ENCODE measurements around the gene ATG10. TPM values are rescaled to one million over a fixed set of nuclear protein-coding genes. Genes with fewer than 3 reads are reported as not detected.

Gene ATG10
- total and polyA plus RNA-seq, 2 of the 8 experiments (the other 6 are each of a cell fraction or from before 2014, with no cell fraction given) = 3.7 to 8.8 TPM

GRCh38 chr5:82022499-82022898 is 50.7 kb downstream of the ATG10 start:
- H3K23me2 ChIP-seq (ENCODE audit: low read depth, low read length) = no peaks in the 10 kb centered on the region
- no peak overlapping the region for H2BK12ac ChIP-seq (ENCODE audit: low read depth, low read length)
- peaks cover 0 to 11% (median 6%) of the 10 kb centered on the region in 4 experiments; a peak in 4 of 7 replicates for H3K4me1 ChIP-seq (replicated peaks in 1 of 4; ENCODE audit: control insufficient read depth in 3 of 4, insufficient read depth in 4 of 4, low read length in 3 of 4)
- peaks cover 0 to 1% (median 0%) of the 10 kb centered on the region in 4 experiments; a peak in 1 of 7 replicates for H3K27me3 ChIP-seq (replicated peaks in 1 of 4; ENCODE audit: control insufficient read depth in 3 of 4, extremely low read depth in 1 of 4, insufficient read depth in 3 of 4, low read length in 3 of 4)
- no peak overlapping the region for H3K23ac ChIP-seq (ENCODE audit: insufficient read length)
- no peak overlapping the region for H2BK15ac ChIP-seq (ENCODE audit: low read length)
- H3K4ac ChIP-seq (replicated peaks; ENCODE audit: insufficient read length, low read depth, low read length) = no peak overlapping the region
- no peak overlapping the region for H3K14ac ChIP-seq (ENCODE audit: insufficient read length)
- TF ChIP-seq, protein P1, sequence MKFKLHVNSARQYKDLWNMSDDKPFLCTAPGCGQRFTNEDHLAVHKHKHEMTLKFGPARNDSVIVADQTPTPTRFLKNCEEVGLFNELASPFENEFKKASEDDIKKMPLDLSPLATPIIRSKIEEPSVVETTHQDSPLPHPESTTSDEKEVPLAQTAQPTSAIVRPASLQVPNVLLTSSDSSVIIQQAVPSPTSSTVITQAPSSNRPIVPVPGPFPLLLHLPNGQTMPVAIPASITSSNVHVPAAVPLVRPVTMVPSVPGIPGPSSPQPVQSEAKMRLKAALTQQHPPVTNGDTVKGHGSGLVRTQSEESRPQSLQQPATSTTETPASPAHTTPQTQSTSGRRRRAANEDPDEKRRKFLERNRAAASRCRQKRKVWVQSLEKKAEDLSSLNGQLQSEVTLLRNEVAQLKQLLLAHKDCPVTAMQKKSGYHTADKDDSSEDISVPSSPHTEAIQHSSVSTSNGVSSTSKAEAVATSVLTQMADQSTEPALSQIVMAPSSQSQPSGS (IDR thresholded peaks at IDR 0.05; ENCODE audit: low read length) = no peak
- TF ChIP-seq YY1 (IDR thresholded peaks at IDR 0.05; ENCODE audit: low read depth, low read length) (no peak), SP2 (IDR thresholded peaks at IDR 0.05; ENCODE audit: low read length) (no peak), POU5F1 (IDR thresholded peaks at IDR 0.05; ENCODE audit: low read depth, low read length) (no peak), FOSL1 (IDR thresholded peaks at IDR 0.05; ENCODE audit: insufficient read depth, low read depth, low read length) (no peak), EGR1 (IDR thresholded peaks at IDR 0.05; ENCODE audit: borderline replicate concordance, low read depth, low read length) (no peak)
- no peak overlapping the region for H2BK20ac ChIP-seq (ENCODE audit: low read length)
- 86% methylated on average over 1 of the region's 1 CpG; no CpG with 5 or more reads in 1 of the 2 experiments for WGBS, 2 experiments (ENCODE audit: extremely low coverage in 1 of 2, insufficient coverage in 1 of 2, insufficient read length in 1 of 2, insufficient replicate concordance in 2 of 2, low coverage in 1 of 2, low lambda C conversion rate in 2 of 2, missing lambda C conversion rate in 1 of 2)
- no peak overlapping the region for H2AFZ ChIP-seq (ENCODE audit: low read length)
- no peak overlapping the region for H3K4me2 ChIP-seq (ENCODE audit: insufficient read depth in 1 of 2, low read depth in 2 of 2, low read length in 2 of 2)
- H3K79me2 ChIP-seq (ENCODE audit: control insufficient read depth in 1 of 2, insufficient read depth in 2 of 2, low read length in 2 of 2) = no peaks in the 10 kb centered on the region
- no peak overlapping the region for H3K56ac ChIP-seq (replicated peaks; ENCODE audit: insufficient read length, low read depth, low read length)
- H4K8ac ChIP-seq (ENCODE audit: extremely low read depth, insufficient read depth, low read length) = no peak overlapping the region
- H4K20me1 ChIP-seq (replicated peaks in 1 of 2; ENCODE audit: control insufficient read depth in 1 of 2, insufficient read depth in 2 of 2, low read length in 2 of 2) = no peaks in the 10 kb centered on the region
- ChIA-PET CTCF (ENCODE audit: partially characterized antibody) (no interaction called here), POLR2A (ENCODE audit: partially characterized antibody) (interaction anchor here (0.6 kb wide), 1 partner anchor 115 kb away, joined by 3 read pairs; no protein-coding TSS in a partner anchor)
- H2BK5ac ChIP-seq (ENCODE audit: low read depth, low read length) = no peak overlapping the region
- no peaks in the 10 kb centered on the region for H3K9me3 ChIP-seq (ENCODE audit: insufficient read depth in 2 of 2, low read depth in 1 of 2, low read length in 1 of 2)
- no peak overlapping the region for H3K18ac ChIP-seq (ENCODE audit: extremely low read depth, low read length)
- DNase-seq (ENCODE audit: low read depth in 1 of 2, low spot score in 2 of 2) (no peak), FAIRE-seq (no peak)
- H3K9ac ChIP-seq (replicated peaks in 1 of 4; ENCODE audit: extremely low read depth in 1 of 4, low read depth in 3 of 4, low read length in 3 of 4) = no peak overlapping the region
- no peak overlapping the region for H4K5ac ChIP-seq (ENCODE audit: insufficient read length, low read depth, low read length)
- H3K36me3 ChIP-seq (ENCODE audit: control insufficient read depth in 2 of 4, insufficient read depth in 4 of 4, low read length in 3 of 4) = no peaks in the 10 kb centered on the region
- no peak overlapping the region for H3K4me3 ChIP-seq (ENCODE audit: extremely low read depth in 1 of 4, insufficient read depth in 2 of 4, low read depth in 3 of 4, low read length in 4 of 4)
- no peak overlapping the region for H2AK5ac ChIP-seq (ENCODE audit: low read depth, low read length)
- no peak overlapping the region for H2BK120ac ChIP-seq (replicated peaks; ENCODE audit: low read depth, low read length)
- H3K79me1 ChIP-seq (ENCODE audit: low read depth, low read length) = no peaks in the 10 kb centered on the region
- no peak overlapping the region for H3K27ac ChIP-seq (ENCODE audit: low read depth, low read length)
- H4K91ac ChIP-seq (replicated peaks; ENCODE audit: insufficient read length, low read length) = no peak overlapping the region

All from H1 (cell line).